Colonic mucosa (tissue), 4 donors: ENCODE results near the gene KLK7. TPM values are rescaled to one million over a fixed set of nuclear protein-coding genes. Genes with fewer than 3 reads are reported as not detected.

Experiments
- DNase-seq: peaks from one replicate; pipeline ENCODE4 v3.0.0-alpha.2; 2020
- H3K27ac ChIP-seq: fragments of 200-600 bp; one replicate; pipeline ENCODE4 v1.8.0; 2021
- H3K27me3 ChIP-seq: fragments of 200-600 bp; one replicate; pipeline ENCODE4 v1.8.0; 2021
- H3K36me3 ChIP-seq: fragments of 200-600 bp; one replicate; pipeline ENCODE4 v1.8.0; 2021
- H3K4me1 ChIP-seq: fragments of 200-600 bp; one replicate; pipeline ENCODE4 v1.8.0; 2021; ENCODE audit warnings: mild to moderate bottlenecking
- H3K4me3 ChIP-seq: fragments of 200-600 bp; one replicate; pipeline ENCODE4 v1.8.0; 2021
- H3K9ac ChIP-seq, 2 donors: one replicate each; pipeline ENCODE4 v1.7.0; 2013; ENCODE audit warnings: control low read depth in 2 of 2, low read depth in 2 of 2, low read length in 2 of 2
- H3K9me3 ChIP-seq: fragments of 200-600 bp; one replicate; pipeline ENCODE4 v1.8.0; 2021
- intact Hi-C: fragments of 100-400 bp; cut with DNase I; formaldehyde crosslinking; loops from one replicate; pipeline ENCODE4 v1.14.1; 2022
- total RNA-seq, 2 donors: library from RNA; stranded (reverse); fragmentation: NEBNext Ultra II Directional in 1 of 2; extraction: Animal tissue kit (Norgen Biotek cat#: 25700) in 1 of 2; gene quantifications; one replicate each; pipeline ENCODE4 v1.2.1, GENCODE V29; 2021
- TF ChIP-seq, protein P1 (sequence below): fragments of 200-600 bp; IDR thresholded peaks from one replicate; pipeline ENCODE4 v1.8.0; 2022; ENCODE audit warnings: antibody characterized with exemption, mild to moderate bottlenecking
- donor health status: healthy.
- donor health status: DM: no; HTN: no; CAD: no.
- donor health status: DM: no; HTN: no; CAD: no.

The KLK7 gene
- total RNA-seq, 2 donors from 2014 or later: not detected

DNA sequence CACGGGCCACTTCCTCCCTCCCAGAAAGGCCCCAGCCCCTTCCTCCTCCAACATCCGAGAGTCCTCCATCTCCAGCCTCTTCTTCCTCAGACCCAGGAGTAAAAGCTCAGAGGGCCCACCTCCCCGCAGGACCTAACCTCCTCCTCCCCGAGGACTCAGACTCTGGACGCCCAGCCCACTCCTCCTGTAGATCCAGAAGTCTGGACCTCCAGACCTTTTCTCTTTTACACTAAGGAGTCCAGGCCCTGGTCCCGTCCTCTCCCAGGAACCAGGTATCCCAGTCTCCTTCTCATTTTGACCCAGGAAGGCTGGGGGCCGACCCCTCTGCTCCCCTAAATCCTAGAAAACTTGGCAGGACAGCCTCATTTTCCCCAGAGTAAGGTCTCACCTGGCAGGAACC lies 19.6 kb upstream of the KLK7 start:
- no peaks in the 10 kb centered on the region for H3K4me1 ChIP-seq
- intact Hi-C loops: no loop called here
- no peaks in the 10 kb centered on the region for H3K9me3 ChIP-seq
- no peaks in the 10 kb centered on the region for H3K36me3 ChIP-seq
- H3K27ac ChIP-seq: no peak overlapping the region
- DNase-seq: no peak
- H3K4me3 ChIP-seq: no peak overlapping the region
- no peak overlapping the region for H3K9ac ChIP-seq
- TF ChIP-seq, protein P1, sequence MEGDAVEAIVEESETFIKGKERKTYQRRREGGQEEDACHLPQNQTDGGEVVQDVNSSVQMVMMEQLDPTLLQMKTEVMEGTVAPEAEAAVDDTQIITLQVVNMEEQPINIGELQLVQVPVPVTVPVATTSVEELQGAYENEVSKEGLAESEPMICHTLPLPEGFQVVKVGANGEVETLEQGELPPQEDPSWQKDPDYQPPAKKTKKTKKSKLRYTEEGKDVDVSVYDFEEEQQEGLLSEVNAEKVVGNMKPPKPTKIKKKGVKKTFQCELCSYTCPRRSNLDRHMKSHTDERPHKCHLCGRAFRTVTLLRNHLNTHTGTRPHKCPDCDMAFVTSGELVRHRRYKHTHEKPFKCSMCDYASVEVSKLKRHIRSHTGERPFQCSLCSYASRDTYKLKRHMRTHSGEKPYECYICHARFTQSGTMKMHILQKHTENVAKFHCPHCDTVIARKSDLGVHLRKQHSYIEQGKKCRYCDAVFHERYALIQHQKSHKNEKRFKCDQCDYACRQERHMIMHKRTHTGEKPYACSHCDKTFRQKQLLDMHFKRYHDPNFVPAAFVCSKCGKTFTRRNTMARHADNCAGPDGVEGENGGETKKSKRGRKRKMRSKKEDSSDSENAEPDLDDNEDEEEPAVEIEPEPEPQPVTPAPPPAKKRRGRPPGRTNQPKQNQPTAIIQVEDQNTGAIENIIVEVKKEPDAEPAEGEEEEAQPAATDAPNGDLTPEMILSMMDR: no peak
- no peaks in the 10 kb centered on the region for H3K27me3 ChIP-seq

DNA sequence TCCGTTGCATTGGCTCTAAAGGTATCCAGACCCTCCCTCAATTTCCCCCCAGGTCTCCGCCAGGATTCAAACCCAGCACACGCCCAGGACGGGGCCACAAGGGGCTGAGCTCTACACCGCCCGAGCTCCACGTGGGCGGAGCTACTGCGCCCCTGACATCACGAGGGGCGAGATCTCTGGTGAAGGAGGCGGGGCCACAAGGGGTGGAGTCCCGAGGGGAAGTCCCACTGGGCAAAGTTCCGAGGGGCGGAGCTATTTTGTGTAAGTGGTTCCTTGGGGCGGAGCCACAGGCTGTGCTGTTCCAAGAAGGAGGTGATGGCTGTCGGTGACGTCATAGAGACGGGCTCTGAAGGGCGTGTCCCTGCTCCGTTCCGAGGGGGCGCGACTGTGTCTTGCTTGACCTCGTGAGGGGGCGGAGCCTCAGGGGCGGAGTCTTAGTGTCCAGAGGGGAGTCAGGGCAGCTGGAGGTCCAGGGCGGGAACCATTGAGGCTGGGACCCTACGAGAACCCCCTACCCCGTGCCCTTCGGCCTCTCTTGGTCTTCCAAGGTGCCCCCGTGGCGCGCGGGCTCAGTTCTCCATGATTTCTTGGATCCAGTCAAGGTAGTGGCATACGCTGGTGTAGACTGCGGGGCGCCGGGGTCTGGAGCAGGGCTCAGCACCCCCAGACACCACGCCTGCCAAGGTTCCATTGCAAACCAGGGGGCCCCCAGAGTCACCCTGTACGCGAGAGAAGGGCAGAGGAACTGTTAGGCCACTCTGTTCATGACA lies 19.0 kb upstream of the KLK7 start:
- no peaks in the 10 kb centered on the region for H3K36me3 ChIP-seq
- intact Hi-C loops: no loop called here
- peak; percentile 37 for DNase-seq
- H3K27ac ChIP-seq: no peak overlapping the region
- no peak overlapping the region for H3K9ac ChIP-seq
- H3K4me1 ChIP-seq: no peaks in the 10 kb centered on the region
- H3K4me3 ChIP-seq: no peak overlapping the region
- TF ChIP-seq, protein P1: no peak
- H3K27me3 ChIP-seq: no peaks in the 10 kb centered on the region
- no peaks in the 10 kb centered on the region for H3K9me3 ChIP-seq

DNA sequence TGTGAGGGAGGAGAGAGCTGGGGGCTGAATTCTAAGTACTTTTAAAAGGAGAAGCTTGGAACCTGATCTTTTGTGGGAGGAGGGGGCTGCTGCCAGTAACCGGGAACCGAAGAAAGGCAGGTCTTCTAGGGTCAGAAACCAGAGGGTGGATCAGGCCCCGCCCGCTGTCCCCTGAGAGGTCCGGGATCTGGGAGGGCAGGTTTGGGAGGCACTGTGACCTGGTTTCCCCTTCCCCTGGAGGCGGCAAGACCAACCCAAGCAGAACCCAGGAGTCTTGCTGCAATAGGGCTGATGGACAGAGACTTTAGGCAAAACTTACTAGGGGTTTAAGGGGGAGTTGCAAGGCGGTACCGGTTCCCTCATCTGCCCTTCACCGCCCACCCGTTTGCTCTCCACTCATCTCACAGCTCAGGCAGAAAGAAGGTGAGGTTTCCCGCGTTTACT lies 18.4 kb upstream of the KLK7 start:
- Histone ChIP-seq H3K27ac (no peak overlapping the region), H3K36me3 (no peaks in the 10 kb centered on the region), H3K9me3 (no peaks in the 10 kb centered on the region), H3K4me3 (no peak overlapping the region), H3K9ac (no peak overlapping the region), H3K4me1 (no peaks in the 10 kb centered on the region), H3K27me3 (no peaks in the 10 kb centered on the region)
- intact Hi-C loops: no loop called here
- DNase-seq: no peak
- TF ChIP-seq, protein P1: no peak

DNA sequence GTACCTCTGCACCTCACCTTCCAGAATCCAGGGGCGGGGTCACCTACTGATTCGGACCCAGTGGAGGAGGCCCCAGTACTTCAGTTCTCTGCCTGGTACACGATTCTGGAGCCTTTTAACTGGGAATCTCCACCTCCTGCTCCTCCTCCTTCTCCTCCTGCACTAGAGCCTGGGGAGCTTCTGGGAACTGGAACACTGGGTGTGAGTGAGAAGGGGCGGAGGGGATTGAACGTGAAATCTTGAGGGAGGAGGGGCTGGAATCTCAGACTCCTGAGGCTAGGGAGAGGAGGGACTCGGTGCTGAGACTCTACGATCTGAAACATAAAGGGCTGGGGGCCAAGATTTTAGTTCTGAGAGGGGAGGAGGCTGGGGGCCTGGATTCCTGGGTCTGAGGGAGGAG lies 17.8 kb upstream of the KLK7 start, which contains the start of gene KLK8:
TSS of gene KLK8 (minus strand) at position 90 of the 400 bp plus-strand sequence. CDS start 437 bp downstream, outside the sequence.
- no peak within 1 kb of the TSS for H3K27ac ChIP-seq
- no peaks in the 10 kb centered on the region for H3K4me1 ChIP-seq
- H3K9ac ChIP-seq: no peak within 1 kb of the TSS
- TF ChIP-seq, protein P1: no peak
- intact Hi-C loops: no loop called here
- H3K36me3 ChIP-seq: no peaks in the 10 kb centered on the region
- no peaks in the 10 kb centered on the region for H3K9me3 ChIP-seq
- no peak within 1 kb of the TSS for H3K4me3 ChIP-seq
- no peaks in the 10 kb centered on the region for H3K27me3 ChIP-seq
- no peak for DNase-seq

DNA sequence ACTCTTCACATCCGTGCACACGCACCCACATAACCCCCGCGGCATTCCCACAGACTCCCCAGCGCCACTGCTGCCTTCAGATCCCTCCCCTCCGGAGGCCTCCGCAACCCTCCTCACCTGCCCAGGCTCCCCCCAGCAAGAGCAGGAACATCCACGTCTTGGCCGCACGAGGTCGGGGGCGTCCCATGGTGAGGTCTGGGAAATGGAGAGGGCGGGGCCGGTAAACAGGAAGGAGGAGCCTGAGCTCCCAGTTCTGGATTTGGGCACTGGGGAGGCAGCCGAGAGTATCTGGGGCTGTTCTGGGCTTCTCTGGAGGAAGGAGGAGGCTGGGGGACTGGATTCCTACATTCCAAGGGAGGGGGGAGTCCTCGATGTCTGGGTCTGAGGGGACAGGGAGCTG lies 17.3 kb upstream of the KLK7 start:
- DNase-seq: no peak
- TF ChIP-seq, protein P1: no peak
- H3K27me3 ChIP-seq: no peaks in the 10 kb centered on the region
- no peaks in the 10 kb centered on the region for H3K4me1 ChIP-seq
- no peaks in the 10 kb centered on the region for H3K9me3 ChIP-seq
- no peak overlapping the region for H3K27ac ChIP-seq
- no peak overlapping the region for H3K9ac ChIP-seq
- no peaks in the 10 kb centered on the region for H3K36me3 ChIP-seq
- H3K4me3 ChIP-seq: no peak overlapping the region
- intact Hi-C loops: no loop called here
